ENCODE data around the gene ZCCHC14.

ZCCHC14 gene

GRCh38 chr16:87431926-87432325, 60.9 kb downstream of the ZCCHC14 start:
- H3K4me3 Mint-ChIP-seq = no peak overlapping the region
- H3K36me3 Mint-ChIP-seq (ENCODE audit: low read depth) = peaks cover 21% of the 10 kb centered on the region
- no peak overlapping the region for H3K27ac Mint-ChIP-seq
- H3K4me1 Mint-ChIP-seq = peaks cover 13% of the 10 kb centered on the region
- TF ChIP-seq, protein P1, sequence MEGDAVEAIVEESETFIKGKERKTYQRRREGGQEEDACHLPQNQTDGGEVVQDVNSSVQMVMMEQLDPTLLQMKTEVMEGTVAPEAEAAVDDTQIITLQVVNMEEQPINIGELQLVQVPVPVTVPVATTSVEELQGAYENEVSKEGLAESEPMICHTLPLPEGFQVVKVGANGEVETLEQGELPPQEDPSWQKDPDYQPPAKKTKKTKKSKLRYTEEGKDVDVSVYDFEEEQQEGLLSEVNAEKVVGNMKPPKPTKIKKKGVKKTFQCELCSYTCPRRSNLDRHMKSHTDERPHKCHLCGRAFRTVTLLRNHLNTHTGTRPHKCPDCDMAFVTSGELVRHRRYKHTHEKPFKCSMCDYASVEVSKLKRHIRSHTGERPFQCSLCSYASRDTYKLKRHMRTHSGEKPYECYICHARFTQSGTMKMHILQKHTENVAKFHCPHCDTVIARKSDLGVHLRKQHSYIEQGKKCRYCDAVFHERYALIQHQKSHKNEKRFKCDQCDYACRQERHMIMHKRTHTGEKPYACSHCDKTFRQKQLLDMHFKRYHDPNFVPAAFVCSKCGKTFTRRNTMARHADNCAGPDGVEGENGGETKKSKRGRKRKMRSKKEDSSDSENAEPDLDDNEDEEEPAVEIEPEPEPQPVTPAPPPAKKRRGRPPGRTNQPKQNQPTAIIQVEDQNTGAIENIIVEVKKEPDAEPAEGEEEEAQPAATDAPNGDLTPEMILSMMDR (IDR thresholded peaks at IDR 0.05) = no peak
- H3K9me3 Mint-ChIP-seq = no peaks in the 10 kb centered on the region
- DNase-seq = no peak
- no peaks in the 10 kb centered on the region for H3K27me3 Mint-ChIP-seq (ENCODE audit: low read depth, poor library complexity)

DNA sequence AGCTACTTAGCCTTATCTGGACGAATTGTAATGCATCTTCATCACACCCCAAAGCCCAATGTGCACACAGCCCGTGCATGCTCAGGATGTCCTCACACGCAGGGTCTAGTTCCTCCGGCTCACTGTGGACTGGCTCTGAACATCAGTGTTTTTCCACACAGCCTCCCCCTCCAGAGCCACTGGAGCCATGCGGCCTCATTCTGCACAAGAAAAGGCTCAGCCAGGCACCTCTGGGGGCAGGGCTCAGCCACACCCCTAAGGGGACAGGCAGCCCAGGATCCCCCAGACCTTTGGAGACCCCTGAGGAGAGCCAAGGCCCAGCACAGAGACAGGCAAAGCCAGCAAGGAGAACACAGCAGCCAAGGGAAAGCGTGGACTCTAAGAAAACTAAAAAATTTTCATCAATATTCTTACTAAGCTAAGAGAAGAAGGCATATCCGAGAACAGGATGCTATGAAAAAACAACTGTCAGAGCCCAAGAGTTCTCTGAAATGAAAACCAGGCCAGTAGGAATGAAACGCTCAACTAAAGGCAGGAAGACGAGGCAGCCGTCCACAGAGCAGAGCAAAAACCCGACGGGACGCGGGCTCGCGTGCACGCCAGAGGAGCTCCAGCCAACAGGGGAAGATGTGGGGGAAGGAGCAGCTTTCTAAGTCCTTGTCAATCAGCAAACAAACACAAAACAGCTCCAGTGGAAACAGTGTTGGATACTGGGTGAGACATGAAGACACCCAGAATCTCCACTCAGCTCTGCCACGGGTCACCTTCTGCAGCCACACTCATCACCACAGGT, 66.2 kb downstream of the ZCCHC14 start:
- H3K36me3 Mint-ChIP-seq (ENCODE audit: low read depth) = peaks cover 45% of the 10 kb centered on the region
- TF ChIP-seq, protein P1 (IDR thresholded peaks at IDR 0.05) = no peak
- H3K9me3 Mint-ChIP-seq = no peaks in the 10 kb centered on the region
- peaks cover 25% of the 10 kb centered on the region for H3K4me1 Mint-ChIP-seq
- H3K27me3 Mint-ChIP-seq (ENCODE audit: low read depth, poor library complexity) = no peaks in the 10 kb centered on the region
- no peak overlapping the region for H3K4me3 Mint-ChIP-seq
- DNase-seq = no peak
- H3K27ac Mint-ChIP-seq = no peak overlapping the region

- no peaks in the 10 kb centered on the region for H3K9me3 Mint-ChIP-seq
- peaks cover 48% of the 10 kb centered on the region for H3K36me3 Mint-ChIP-seq (ENCODE audit: low read depth)
- TF ChIP-seq, protein P1 (IDR thresholded peaks at IDR 0.05) = no peak
- H3K27me3 Mint-ChIP-seq (ENCODE audit: low read depth, poor library complexity) = no peaks in the 10 kb centered on the region
- H3K4me3 Mint-ChIP-seq = no peak overlapping the region
- H3K4me1 Mint-ChIP-seq = peaks cover 25% of the 10 kb centered on the region
- no peak for DNase-seq
- H3K27ac Mint-ChIP-seq = no peak overlapping the region
Measured at GRCh38 chr16:87425941-87426340, 66.9 kb downstream of the ZCCHC14 start.

GRCh38 chr16:87424266-87424665, 68.6 kb downstream of the ZCCHC14 start:
- Mint-ChIP-seq H3K9me3 (no peaks in the 10 kb centered on the region), H3K27ac (peak overlapping the region; percentile 77), H3K36me3 (ENCODE audit: low read depth) (peaks cover 53% of the 10 kb centered on the region), H3K27me3 (ENCODE audit: low read depth, poor library complexity) (no peaks in the 10 kb centered on the region), H3K4me1 (peaks cover 25% of the 10 kb centered on the region), H3K4me3 (no peak overlapping the region)
- no peak for DNase-seq
- TF ChIP-seq, protein P1 (IDR thresholded peaks at IDR 0.05) = no peak

GRCh38 chr16:87423429-87423828, 69.4 kb downstream of the ZCCHC14 start:
- Mint-ChIP-seq H3K4me3 (no peak overlapping the region), H3K36me3 (ENCODE audit: low read depth) (peaks cover 53% of the 10 kb centered on the region), H3K27me3 (ENCODE audit: low read depth, poor library complexity) (no peaks in the 10 kb centered on the region), H3K27ac (peak overlapping the region; percentile 77), H3K4me1 (peaks cover 27% of the 10 kb centered on the region), H3K9me3 (no peaks in the 10 kb centered on the region)
- TF ChIP-seq, protein P1 (IDR thresholded peaks at IDR 0.05) = no peak
- no peak for DNase-seq

DNA sequence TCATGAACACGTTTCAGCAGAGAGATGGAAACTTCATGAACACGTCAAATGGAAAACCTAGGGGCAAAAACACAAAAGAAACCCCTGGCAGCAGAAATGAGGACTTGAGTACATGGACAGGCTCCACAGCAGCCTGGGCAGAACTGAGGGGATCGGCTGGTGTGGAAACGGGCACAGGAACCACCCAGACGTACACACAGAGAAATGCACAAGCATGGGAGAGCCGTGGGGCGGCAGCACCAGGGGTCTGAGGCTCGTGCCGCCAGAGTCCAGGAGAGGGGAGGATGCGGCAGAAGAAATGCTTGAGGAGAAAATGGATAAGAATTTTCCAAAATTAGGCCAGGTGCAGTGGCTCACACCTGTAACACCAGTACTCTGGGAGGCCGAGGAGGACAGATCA, 70.7 kb downstream of the ZCCHC14 start:
- no peak for DNase-seq
- TF ChIP-seq, protein P1 (IDR thresholded peaks at IDR 0.05) = no peak
- H3K4me1 Mint-ChIP-seq = peaks cover 40% of the 10 kb centered on the region
- peaks cover 53% of the 10 kb centered on the region for H3K36me3 Mint-ChIP-seq (ENCODE audit: low read depth)
- H3K4me3 Mint-ChIP-seq = no peak overlapping the region
- H3K27ac Mint-ChIP-seq = no peak overlapping the region
- no peaks in the 10 kb centered on the region for H3K27me3 Mint-ChIP-seq (ENCODE audit: low read depth, poor library complexity)
- H3K9me3 Mint-ChIP-seq = no peaks in the 10 kb centered on the region
